H1 (cell line): ENCODE results near the gene BSN. TPM values are rescaled to one million over a fixed set of nuclear protein-coding genes. Genes with fewer than 3 reads are reported as not detected.

Experiments used
- NANOG ChIP-seq: IDR thresholded peaks from 2 replicates; pipeline ENCODE4 v1.6.1; 2011; ENCODE audit warnings: low read length, low read depth, mild to moderate bottlenecking, inconsistent platforms; ENCODE audit not compliant: insufficient read depth, poor library complexity, severe bottlenecking
- YY1 ChIP-seq: IDR thresholded peaks from 2 replicates; pipeline ENCODE4 v1.6.1; 2011; ENCODE audit warnings: low read depth, mild to moderate bottlenecking, low read length
- polyA plus RNA-seq, 7 experiments: library from polyadenylated mRNA; depleted of rRNA in 3 of 7; stranded (reverse) in 5 of 7; unstranded in 2 of 7; fragments of >200 nt in 5 of 7; fragments of 200-250 nt in 2 of 7; gene quantifications; 1 replicate in 5 of 7; 2 replicates in 1 of 7; 4 replicates in 1 of 7; pipeline versions ENCODE4 v1.2.1 to v1.2.3, GENCODE V29; 2011 to 2013; ENCODE audit warnings: missing spikeins in 2 of 7, mixed read lengths in 2 of 7
- total RNA-seq: library from RNA; stranded (reverse); fragmentation: NEBNext Ultra II Directional; extraction: Animal tissue kit (Norgen Biotek cat#: 25700); gene quantifications from 2 replicates; pipeline ENCODE4 v1.2.1, GENCODE V29; 2021
- TF ChIP-seq, protein P1 (sequence below), 3 experiments: IDR thresholded peaks; 1 replicate in 2 of 3; 2 replicates in 1 of 3; pipeline versions ENCODE4 v1.5.1 to v1.6.1; 2011; ENCODE audit warnings: low read length in 3 of 3, mild to moderate bottlenecking in 3 of 3, inconsistent platforms in 2 of 3, low read depth in 1 of 3, moderate library complexity in 1 of 3; ENCODE audit not compliant: insufficient read depth in 1 of 3; ENCODE audit errors: control extremely low read depth in 1 of 3

The BSN gene
- total and polyA plus RNA-seq, 2 of the 8 experiments (the other 6 are each of a cell fraction or from before 2014, with no cell fraction given): 0.60 to 3.0 TPM

DNA sequence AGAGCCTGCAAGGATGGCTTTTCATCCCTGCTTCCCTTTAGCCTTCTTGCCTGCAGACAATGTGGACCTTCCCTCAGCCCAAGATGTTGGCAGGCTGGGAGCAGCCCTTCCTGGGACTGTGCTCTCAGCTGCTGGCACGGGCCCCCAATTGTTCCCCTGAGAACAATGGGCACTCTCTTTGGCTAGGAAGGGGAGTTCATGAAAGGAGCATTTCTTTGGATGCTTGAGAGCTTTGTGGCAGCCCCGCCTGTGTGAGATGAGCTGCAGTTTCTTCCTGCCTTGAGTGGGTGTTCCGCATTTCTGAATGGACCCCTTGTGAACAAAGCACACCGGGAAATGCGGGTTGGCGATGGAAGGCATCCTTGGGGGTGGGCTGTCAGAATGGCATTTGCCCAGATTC is 35.0 kb upstream of the BSN start (continued):
- TF ChIP-seq, protein P1, sequence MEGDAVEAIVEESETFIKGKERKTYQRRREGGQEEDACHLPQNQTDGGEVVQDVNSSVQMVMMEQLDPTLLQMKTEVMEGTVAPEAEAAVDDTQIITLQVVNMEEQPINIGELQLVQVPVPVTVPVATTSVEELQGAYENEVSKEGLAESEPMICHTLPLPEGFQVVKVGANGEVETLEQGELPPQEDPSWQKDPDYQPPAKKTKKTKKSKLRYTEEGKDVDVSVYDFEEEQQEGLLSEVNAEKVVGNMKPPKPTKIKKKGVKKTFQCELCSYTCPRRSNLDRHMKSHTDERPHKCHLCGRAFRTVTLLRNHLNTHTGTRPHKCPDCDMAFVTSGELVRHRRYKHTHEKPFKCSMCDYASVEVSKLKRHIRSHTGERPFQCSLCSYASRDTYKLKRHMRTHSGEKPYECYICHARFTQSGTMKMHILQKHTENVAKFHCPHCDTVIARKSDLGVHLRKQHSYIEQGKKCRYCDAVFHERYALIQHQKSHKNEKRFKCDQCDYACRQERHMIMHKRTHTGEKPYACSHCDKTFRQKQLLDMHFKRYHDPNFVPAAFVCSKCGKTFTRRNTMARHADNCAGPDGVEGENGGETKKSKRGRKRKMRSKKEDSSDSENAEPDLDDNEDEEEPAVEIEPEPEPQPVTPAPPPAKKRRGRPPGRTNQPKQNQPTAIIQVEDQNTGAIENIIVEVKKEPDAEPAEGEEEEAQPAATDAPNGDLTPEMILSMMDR (IDR thresholded peaks at IDR 0.05; ENCODE audit: control extremely low read depth in 1 of 3, insufficient read depth in 1 of 3, low read depth in 1 of 3, low read length in 3 of 3): no peak
- TF ChIP-seq YY1 (no peak), NANOG (no peak)
- TF ChIP-seq, all 59 proteins: peak for 0
